Astrocyte of the spinal cord (primary cell): ENCODE data around the gene ARHGAP45.

Experiments
- DNase-seq: peaks from one replicate; pipeline ENCODE4 v3.0.0; 2011; ENCODE audit warnings: low read depth, low spot score
- H3K4me3 ChIP-seq: 2 replicates; pipeline ENCODE4 v1.5.1; 2011; ENCODE audit warnings: low read depth, mild to moderate bottlenecking, low read length, moderate library complexity
- in situ Hi-C: cut with HindIII; loops from 2 replicates; pipeline ENCODE4 v1.10.0; 2017; ENCODE audit warnings: low sequenced_read_pairs
- TF ChIP-seq, protein P1 (sequence below): IDR thresholded peaks from 2 replicates; pipeline ENCODE4 v1.5.1; 2012; ENCODE audit warnings: low read depth, mild to moderate bottlenecking, low read length, inconsistent platforms

The ARHGAP45 gene

DNA sequence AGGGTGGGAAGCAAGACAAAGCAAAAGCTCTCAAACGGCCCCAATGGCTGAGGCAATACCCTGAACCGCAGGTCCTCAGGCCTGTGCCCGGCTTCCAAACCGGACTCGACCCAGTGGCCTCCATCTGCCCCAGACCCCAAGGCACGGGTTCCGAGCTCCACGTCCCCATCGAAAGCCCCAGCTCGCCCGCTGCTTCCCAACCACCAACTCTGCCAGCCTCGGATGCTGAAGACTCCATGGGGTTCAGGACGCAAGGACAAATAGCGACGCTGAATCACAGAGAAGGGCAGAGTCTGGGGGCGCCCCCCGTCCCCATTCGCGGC lies 27.6 kb downstream of the ARHGAP45 start:
- H3K4me3 ChIP-seq: peak overlapping the region; percentile 90
- in situ Hi-C loops: no loop called here
- TF ChIP-seq, protein P1, sequence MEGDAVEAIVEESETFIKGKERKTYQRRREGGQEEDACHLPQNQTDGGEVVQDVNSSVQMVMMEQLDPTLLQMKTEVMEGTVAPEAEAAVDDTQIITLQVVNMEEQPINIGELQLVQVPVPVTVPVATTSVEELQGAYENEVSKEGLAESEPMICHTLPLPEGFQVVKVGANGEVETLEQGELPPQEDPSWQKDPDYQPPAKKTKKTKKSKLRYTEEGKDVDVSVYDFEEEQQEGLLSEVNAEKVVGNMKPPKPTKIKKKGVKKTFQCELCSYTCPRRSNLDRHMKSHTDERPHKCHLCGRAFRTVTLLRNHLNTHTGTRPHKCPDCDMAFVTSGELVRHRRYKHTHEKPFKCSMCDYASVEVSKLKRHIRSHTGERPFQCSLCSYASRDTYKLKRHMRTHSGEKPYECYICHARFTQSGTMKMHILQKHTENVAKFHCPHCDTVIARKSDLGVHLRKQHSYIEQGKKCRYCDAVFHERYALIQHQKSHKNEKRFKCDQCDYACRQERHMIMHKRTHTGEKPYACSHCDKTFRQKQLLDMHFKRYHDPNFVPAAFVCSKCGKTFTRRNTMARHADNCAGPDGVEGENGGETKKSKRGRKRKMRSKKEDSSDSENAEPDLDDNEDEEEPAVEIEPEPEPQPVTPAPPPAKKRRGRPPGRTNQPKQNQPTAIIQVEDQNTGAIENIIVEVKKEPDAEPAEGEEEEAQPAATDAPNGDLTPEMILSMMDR: no peak
- DNase-seq: no peak

DNA sequence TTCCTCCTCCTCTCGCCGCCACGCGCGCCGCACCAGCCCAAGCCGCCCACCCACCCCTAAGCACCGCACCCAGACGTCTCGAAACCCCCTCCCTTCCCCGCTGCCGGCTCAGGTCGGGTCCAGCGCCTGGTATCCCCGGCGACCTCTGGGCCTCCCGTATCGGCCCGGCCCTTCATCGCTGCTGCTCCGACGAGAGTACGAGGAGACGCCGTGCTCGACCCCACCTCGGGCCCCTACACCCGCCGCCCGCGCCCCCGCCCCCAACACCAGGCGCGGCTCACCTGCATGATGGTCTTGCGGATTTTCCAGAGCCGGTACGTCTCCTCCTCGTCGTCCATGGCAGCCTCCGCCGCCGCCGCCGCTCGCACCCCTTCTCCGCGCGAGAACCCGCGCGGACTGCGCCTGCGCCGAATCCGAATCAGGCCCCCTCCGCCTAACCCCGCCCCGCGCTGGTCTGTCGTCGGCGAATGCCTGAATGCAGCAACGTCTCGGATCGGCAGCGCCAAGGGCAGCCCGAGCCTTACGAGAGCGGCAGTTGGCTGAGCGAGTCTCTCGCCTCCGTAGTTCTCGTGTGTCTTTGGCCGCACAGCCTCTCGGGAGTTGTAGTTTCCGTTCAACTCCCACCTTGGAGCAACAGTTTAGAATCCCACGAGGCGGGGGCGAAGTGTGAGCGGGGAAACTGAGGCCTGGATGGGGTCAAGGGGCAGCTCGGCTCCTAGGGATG lies 28.2 kb downstream of the ARHGAP45 start, which contains the start of gene POLR2E:
TSS of gene POLR2E (minus strand) at position 398 of the 724 bp plus-strand sequence. CDS start at position 338, 60 bp downstream.
- DNase-seq: peak; percentile 98
- TF ChIP-seq, protein P1: no peak
- H3K4me3 ChIP-seq: peak within 1 kb of the TSS; percentile 90
- in situ Hi-C loops: no loop called here

DNA sequence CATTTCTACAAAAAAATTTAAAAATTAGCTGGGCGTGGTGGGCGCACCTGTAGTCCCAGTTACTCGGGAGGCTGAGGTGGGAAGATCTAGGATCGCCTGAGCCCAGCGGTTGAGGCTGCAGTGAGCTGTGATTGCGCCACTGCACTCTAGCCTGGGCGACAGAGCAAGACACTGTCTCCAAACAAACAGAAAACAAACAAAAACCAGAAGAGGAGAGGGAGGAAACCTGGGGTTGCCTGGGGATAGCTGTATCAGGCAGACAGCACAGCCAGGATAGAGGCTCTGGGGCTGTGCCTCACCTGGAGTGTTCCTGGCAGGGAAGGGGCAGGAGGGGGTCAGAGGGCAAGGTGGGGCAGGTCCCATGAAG lies 30.8 kb downstream of the ARHGAP45 start:
- DNase-seq: no peak
- TF ChIP-seq, protein P1: no peak
- in situ Hi-C loops: no loop called here
- H3K4me3 ChIP-seq: no peak overlapping the region

DNA sequence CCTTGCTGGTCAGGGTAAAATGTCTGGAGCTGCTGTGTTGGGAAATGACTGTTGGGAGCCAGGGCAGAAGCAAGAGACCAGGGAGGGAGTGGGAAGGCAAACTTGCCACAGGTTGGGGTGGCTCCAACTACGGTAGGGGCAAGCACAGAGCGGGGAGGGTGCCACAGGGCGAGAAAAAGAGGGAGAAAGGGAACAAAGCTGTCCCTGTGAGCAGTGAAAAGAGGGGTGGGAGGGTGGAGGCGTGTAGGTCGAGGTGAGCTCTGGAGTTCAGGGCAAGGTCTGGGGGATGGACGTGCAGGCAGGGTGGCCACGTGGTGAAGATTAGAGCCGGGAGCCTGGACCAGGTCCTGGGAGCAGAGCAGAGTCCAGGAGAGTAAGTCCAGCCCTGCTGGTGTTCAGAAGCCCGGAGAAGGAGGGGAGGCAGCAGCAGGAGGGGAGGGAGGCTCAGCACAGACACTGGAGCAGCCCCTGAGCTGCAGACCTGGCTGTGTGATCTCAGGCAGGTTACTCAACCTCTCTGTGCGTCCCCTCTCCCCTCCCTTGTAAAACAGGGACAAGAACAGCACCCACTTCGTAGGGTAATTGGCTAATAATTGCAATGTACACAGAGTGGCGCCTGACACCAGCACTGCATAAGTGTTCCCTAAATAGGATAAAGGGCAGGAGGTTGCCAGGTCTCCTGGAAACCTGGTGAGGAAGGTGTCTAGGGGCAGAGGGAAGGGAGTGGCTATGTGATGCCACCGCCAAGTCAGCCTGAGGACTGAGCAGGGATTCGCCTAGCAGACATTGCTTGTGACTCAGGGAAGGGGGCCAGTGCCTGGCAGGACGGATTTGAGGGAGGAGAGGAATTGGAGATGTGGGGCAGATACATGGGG lies 31.4 kb downstream of the ARHGAP45 start:
- H3K4me3 ChIP-seq: no peak overlapping the region
- in situ Hi-C loops: no loop called here
- DNase-seq: no peak
- TF ChIP-seq, protein P1: no peak

DNA sequence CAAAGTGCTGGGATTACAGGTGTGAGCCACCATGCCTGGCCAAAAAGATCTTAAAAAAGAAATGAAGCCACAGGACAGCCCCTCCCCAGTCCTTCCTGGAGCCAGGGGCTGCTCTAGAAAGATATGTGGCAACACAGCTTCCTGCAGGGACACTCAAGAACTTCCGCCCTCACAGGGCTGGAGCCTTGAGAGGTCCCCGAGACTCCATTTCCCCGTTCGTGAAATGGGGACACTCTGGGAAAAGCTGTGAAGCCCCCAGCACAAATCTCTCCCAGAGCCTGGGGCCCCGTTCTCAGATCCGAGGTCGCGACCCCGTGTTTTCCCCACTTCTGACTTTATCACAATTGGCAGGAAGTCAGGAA lies 34.4 kb downstream of the ARHGAP45 start:
- no peak overlapping the region for H3K4me3 ChIP-seq
- TF ChIP-seq, protein P1: no peak
- no peak for DNase-seq
- in situ Hi-C loops: no loop called here

DNA sequence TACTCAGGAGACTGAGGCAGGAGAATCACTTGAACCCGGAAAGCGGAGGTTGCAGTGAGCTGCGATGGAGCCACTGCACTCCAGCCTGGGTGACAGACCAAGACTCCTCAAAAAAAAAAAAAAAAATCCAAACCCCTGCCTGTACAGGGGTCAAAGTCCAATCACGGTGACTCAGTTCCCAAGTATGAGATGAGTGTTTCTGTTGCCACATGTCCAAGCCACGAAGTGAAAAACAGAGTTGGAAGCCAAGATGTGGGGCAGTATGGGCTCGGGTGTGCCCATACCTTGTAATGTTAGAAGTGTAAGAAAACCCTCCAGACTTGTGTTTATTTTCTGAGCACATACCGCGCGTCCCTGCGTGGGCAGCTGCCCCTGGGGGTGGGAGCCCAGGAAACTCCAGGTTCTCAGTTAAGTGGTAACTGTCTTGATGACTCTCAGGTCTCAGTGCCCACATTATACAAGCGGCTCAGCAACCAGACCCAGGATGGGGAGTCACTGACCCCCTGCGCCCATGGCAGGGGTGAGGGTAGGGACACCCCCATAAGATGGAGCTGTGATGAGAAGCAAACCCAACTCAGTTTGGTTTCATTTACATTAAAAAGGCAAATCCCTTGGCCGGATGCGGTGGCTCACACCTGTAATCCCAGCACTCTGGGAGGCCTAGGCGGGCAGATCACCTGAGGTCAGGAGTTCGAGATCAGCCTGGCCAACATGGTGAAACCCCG lies 35.6 kb downstream of the ARHGAP45 start:
- TF ChIP-seq, protein P1: no peak
- in situ Hi-C loops: no loop called here
- H3K4me3 ChIP-seq: no peak overlapping the region
- peak; percentile 99 for DNase-seq
